ENCODE results near the gene COL13A1.

GRCh38 chr10:69825604-69826003 is 23.9 kb downstream of the COL13A1 start:
- TF ChIP-seq CTCF (IDR thresholded peaks at IDR 0.05), result no peak
- TF ChIP-seq POLR2A (IDR thresholded peaks at IDR 0.05), result no peak
